HepG2 (cell line): ENCODE data around the gene SQOR. TPM values are rescaled to one million over a fixed set of nuclear protein-coding genes. Genes with fewer than 3 reads are reported as not detected.

ENCODE experiments used
- ATAC-seq: fragments of 200-7000 bp; cut with Tn5 transposase; 3 replicates; pipeline ENCODE4 v1.9.1; 2020; ENCODE audit warnings: mild to moderate bottlenecking, moderate library complexity
- BruUV-seq: library from RNA; stranded (reverse); fragments of 400-500 nt; replicated peaks from 2 replicates; lab custom pipeline; 2021; lab: Mats Ljungman, UMichigan
- CTCF ChIA-PET: fragments of 300-600 bp; formaldehyde crosslinking; extraction: SDS; loops from one replicate; lab custom pipeline; 2021; ENCODE audit warnings: low total read pairs, inconsistent platforms, low intra/inter-chr PET ratio; lab: Yijun Ruan, JAX
- POLR2A ChIA-PET: fragments of 350-600 bp; sonication (Branson Sonifier 250); formaldehyde crosslinking; loops from one replicate; lab custom pipeline; 2020; ENCODE audit warnings: antibody characterized with exemption, inconsistent platforms; lab: Yijun Ruan, JAX
- DNase-seq: peaks from one replicate; pipeline ENCODE4 v3.0.0-alpha.2; 2015; ENCODE audit warnings: low spot score
- FAIRE-seq: peaks from 3 replicates; lab custom pipeline; 2011; peaks lifted over from hg19 to GRCh38; lab: Jason Lieb, UNC
- H2AFZ ChIP-seq: one replicate; pipeline ENCODE4 v1.6.1; 2011; ENCODE audit warnings: low read length, inconsistent platforms
- H3K27ac ChIP-seq: fragments of 300-600 bp; 3 replicates; pipeline ENCODE4 v1.8.0; 2011; ENCODE audit warnings: mixed run types, mild to moderate bottlenecking, mixed read lengths, low read length, inconsistent platforms; ENCODE audit not compliant: insufficient read depth; ENCODE audit errors: extremely low read length
- H3K27me3 ChIP-seq, 2 experiments: fragments of 200-600 bp in 1 of 2; 2 replicates in 1 of 2; 3 replicates in 1 of 2; pipeline versions ENCODE4 v1.6.0 to v1.8.0; 2011; ENCODE audit warnings: low read length in 2 of 2, mild to moderate bottlenecking in 2 of 2, moderate library complexity in 2 of 2, inconsistent platforms in 1 of 2; ENCODE audit not compliant: insufficient read depth in 2 of 2, control insufficient read depth in 1 of 2
- H3K36me3 ChIP-seq, 2 experiments: fragments of 200-600 bp in 1 of 2; replicated peaks in 1 of 2; 2 replicates in 1 of 2; 3 replicates in 1 of 2; pipeline versions ENCODE4 v1.5.1 to v1.8.0; 2011; ENCODE audit warnings: low read length in 2 of 2, inconsistent platforms in 1 of 2; ENCODE audit not compliant: insufficient read depth in 2 of 2, control insufficient read depth in 1 of 2
- H3K4me1 ChIP-seq: 2 replicates; pipeline ENCODE4 v1.5.1; 2012; ENCODE audit warnings: low read length, inconsistent platforms; ENCODE audit not compliant: insufficient read depth
- H3K4me2 ChIP-seq: 2 replicates; pipeline ENCODE4 v1.6.0; 2011; ENCODE audit warnings: low read depth, low read length, inconsistent platforms
- H3K4me3 ChIP-seq, 3 experiments: fragments of 200-600 bp in 1 of 3; sonication (generic), shearing (Covaris generic) in 1 of 3; replicated peaks in 1 of 3; 2 replicates each; pipeline ENCODE4 v1.5.1; 2011 to 2016; ENCODE audit warnings: low read length in 3 of 3, inconsistent platforms in 2 of 3, low read depth in 2 of 3, mild to moderate bottlenecking in 2 of 3, control low read depth in 1 of 3, mixed read lengths in 1 of 3; ENCODE audit not compliant: insufficient read depth in 1 of 3
- H3K79me2 ChIP-seq: one replicate; pipeline ENCODE4 v1.6.1; 2011; ENCODE audit warnings: low read length, inconsistent platforms; ENCODE audit not compliant: insufficient read depth
- H3K9ac ChIP-seq: 2 replicates; pipeline ENCODE4 v1.6.0; 2011; ENCODE audit warnings: mild to moderate bottlenecking, low read depth, low read length, inconsistent platforms; ENCODE audit not compliant: insufficient read depth
- H3K9me3 ChIP-seq: 2 replicates; pipeline ENCODE4 v1.5.1; 2012; ENCODE audit warnings: mild to moderate bottlenecking, low read length
- H4K20me1 ChIP-seq: 2 replicates; pipeline ENCODE4 v1.6.0; 2011; ENCODE audit warnings: inconsistent platforms, mild to moderate bottlenecking, low read length, moderate library complexity; ENCODE audit not compliant: insufficient read depth
- ASH2L ChIP-seq: fragments of 300-600, 200-600 bp; sonication (generic); IDR thresholded peaks from 2 replicates; pipeline ENCODE4 v1.7.0; 2017; ENCODE audit warnings: low read depth, mild to moderate bottlenecking, moderate library complexity, mixed read lengths, low read length; ENCODE audit not compliant: insufficient read length
- CTCF ChIP-seq: sonication (generic); formaldehyde crosslinking; IDR thresholded peaks from 2 replicates; pipeline ENCODE4 v1.5.0; 2020; ENCODE audit warnings: mild to moderate bottlenecking, missing genetic modification reagents, moderate library complexity
- E2F2 ChIP-seq: sonication (generic); formaldehyde crosslinking; IDR thresholded peaks from 2 replicates; pipeline ENCODE4 v1.4.0; 2020; ENCODE audit warnings: missing genetic modification reagents, borderline replicate concordance
- ELF3 ChIP-seq: IDR thresholded peaks from 2 replicates; pipeline ENCODE4 v1.6.1; 2016; ENCODE audit warnings: missing genetic modification reagents, missing compliant biosample characterization
- FOXA1 ChIP-seq, 2 experiments: fragments of 450-650 bp in 1 of 2; sonication (generic) in 1 of 2; formaldehyde crosslinking in 1 of 2; IDR thresholded peaks; 2 replicates each; pipeline versions ENCODE4 v1.4.0 to v1.6.1; 2016 to 2020; ENCODE audit warnings: missing genetic modification reagents in 1 of 2
- HOXA3 ChIP-seq: sonication (generic); formaldehyde crosslinking; IDR thresholded peaks from 2 replicates; pipeline ENCODE4 v1.5.0; 2020; ENCODE audit warnings: missing genetic modification reagents
- SOX5 ChIP-seq: IDR thresholded peaks from 2 replicates; pipeline ENCODE4 v1.6.1; 2016; ENCODE audit warnings: borderline replicate concordance
- TFAP4 ChIP-seq: sonication (generic); IDR thresholded peaks from 2 replicates; pipeline ENCODE4 v1.6.1; 2016; ENCODE audit warnings: low read depth, borderline replicate concordance
- YEATS2 ChIP-seq: sonication (generic); formaldehyde crosslinking; IDR thresholded peaks from 2 replicates; pipeline ENCODE4 v1.4.0; 2020; ENCODE audit warnings: missing genetic modification reagents, borderline replicate concordance
- YY1 ChIP-seq: IDR thresholded peaks from 2 replicates; pipeline ENCODE4 v1.6.1; 2011; ENCODE audit warnings: low read length, low read depth, moderate library complexity, mild to moderate bottlenecking; ENCODE audit not compliant: insufficient read depth, insufficient replicate concordance
- ZBTB7B ChIP-seq: sonication (generic); formaldehyde crosslinking; IDR thresholded peaks from 2 replicates; pipeline ENCODE4 v1.4.0; 2020; ENCODE audit warnings: missing genetic modification reagents
- ZMYM2 ChIP-seq: sonication (generic); formaldehyde crosslinking; IDR thresholded peaks from 2 replicates; pipeline ENCODE4 v1.8.0; 2022; ENCODE audit warnings: mild to moderate bottlenecking, missing genetic modification reagents
- ZNF337 ChIP-seq: sonication (generic); formaldehyde crosslinking; IDR thresholded peaks from 2 replicates; pipeline ENCODE4 v1.5.1; 2020; ENCODE audit warnings: missing genetic modification reagents, low read depth, mild to moderate bottlenecking, borderline replicate concordance
- ZNF660 ChIP-seq: sonication (generic); formaldehyde crosslinking; IDR thresholded peaks from 2 replicates; pipeline ENCODE4 v1.5.1; 2020; ENCODE audit warnings: mild to moderate bottlenecking, low read depth, missing genetic modification reagents, borderline replicate concordance
- ZNF670 ChIP-seq: sonication (generic); formaldehyde crosslinking; IDR thresholded peaks from 2 replicates; pipeline ENCODE4 v1.8.0; 2022; ENCODE audit warnings: mild to moderate bottlenecking, missing genetic modification reagents, borderline replicate concordance
- ZNF776 ChIP-seq: sonication (generic); formaldehyde crosslinking; IDR thresholded peaks from 2 replicates; pipeline ENCODE4 v1.4.0; 2020; ENCODE audit warnings: mild to moderate bottlenecking, missing genetic modification reagents
- ZSCAN30 ChIP-seq: sonication (generic); formaldehyde crosslinking; IDR thresholded peaks from 2 replicates; pipeline ENCODE4 v1.5.0; 2020; ENCODE audit warnings: mild to moderate bottlenecking, missing genetic modification reagents
- WGBS: methylation state at CpG from one replicate; pipeline ENCODE4 v1.1.6; 2017; ENCODE audit warnings: low lambda C conversion rate; 5-methylcytosine and 5-hydroxymethylcytosine counted together
- in situ Hi-C: cut with HindIII; loops from 2 replicates; pipeline ENCODE4 v1.10.0; 2017; ENCODE audit warnings: low pct_unique_long_range_greater_than_20kb; ENCODE audit not compliant: extremely low pct_ligation_motif_present
- intact Hi-C: fragments of 100-400 bp; cut with micrococcal nuclease; formaldehyde crosslinking; loops from one replicate; pipeline ENCODE4 v1.10.0; 2022; ENCODE audit not compliant: unreplicated experiment
- polyA plus RNA-seq, 8 experiments: library from polyadenylated mRNA; depleted of rRNA in 3 of 8; stranded (reverse) in 7 of 8; unstranded in 1 of 8; fragments of >200 nt; fragmentation: Illumina TruSeq in 4 of 8; extraction: Trizol in 4 of 8; gene quantifications; 2 replicates each; pipeline versions ENCODE4 v1.2.1 to v1.2.3, GENCODE V29; 2011 to 2016; ENCODE audit warnings: low read depth in 4 of 8, missing spikeins in 1 of 8, mixed read lengths in 1 of 8; ENCODE audit not compliant: insufficient read depth in 1 of 8
- total RNA-seq, 5 experiments: library from RNA; depleted of rRNA; stranded (reverse); fragments of >200 nt; fragmentation: Illumina TruSeq; extraction: Trizol; gene quantifications; 2 replicates each; pipeline ENCODE4 v1.2.3, GENCODE V29; 2016; ENCODE audit warnings: low read depth in 1 of 5

The SQOR gene
- total and polyA plus RNA-seq, 2 of the 13 experiments (the other 11 are each of a cell fraction or from before 2014, with no cell fraction given): 19.3 to 19.4 TPM

DNA sequence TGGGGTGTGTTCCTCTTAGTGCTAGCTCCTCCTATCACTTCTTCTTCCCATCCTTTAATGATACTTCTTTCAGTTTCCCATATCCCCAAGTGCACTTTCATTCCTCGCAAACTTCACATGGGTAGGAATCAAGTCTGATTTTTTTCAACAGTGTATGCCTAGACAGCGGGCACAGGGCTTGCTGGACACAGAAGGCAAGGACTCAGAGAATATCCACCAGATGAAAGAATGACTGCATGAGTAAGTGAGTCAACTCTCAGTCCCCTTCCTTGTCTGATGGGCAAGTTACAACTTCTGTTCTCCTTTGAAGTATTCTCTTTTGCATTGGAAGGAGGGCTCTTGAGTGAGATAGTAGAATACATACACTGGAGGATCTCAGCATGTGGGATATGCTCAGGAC, 3.1 kb upstream of the SQOR start (continued):
- no peak for TF ChIP-seq E2F2 (CRISPR knock-in tag)

- Histone ChIP-seq H3K36me3 (no peaks in the 10 kb centered on the region), H3K27ac (peak overlapping the region; percentile 61), H3K4me3 (peak overlapping the region; percentile 72 to 90 (median 89)), H3K9me3 (no peaks in the 10 kb centered on the region), H3K27me3 (no peaks in the 10 kb centered on the region; a peak in 1 of 5 replicates), H3K9ac (peak overlapping the region; percentile 70), H2AFZ (peak overlapping the region; percentile 31), H4K20me1 (no peaks in the 10 kb centered on the region), H3K79me2 (no peaks in the 10 kb centered on the region), H3K4me1 (peaks cover 33% of the 10 kb centered on the region), H3K4me2 (peak overlapping the region; percentile 80)
- no TSS peak for BruUV-seq
- FAIRE-seq (no peak), ATAC-seq (peak; percentile 84), DNase-seq (peak; percentile 41)
- POLR2A ChIA-PET: interaction anchor here (2.4 kb wide), 1 partner anchor 48 kb away, joined by 14 read pairs; the partner anchor contains the start of gene BLOC1S6
- in situ Hi-C loops: no loop called here
- WGBS: 0% methylated on average over 6 of the region's 29 CpGs
- intact Hi-C loops: loop anchor here (5.0 to 10.0 kb wide), 2 partner anchors 50 to 162 kb away; partner anchors contain the start of gene BLOC1S6
- CTCF ChIA-PET: interaction anchor here (0.9 kb wide), 1 partner anchor 71 kb away, joined by 3 read pairs; no protein-coding TSS in a partner anchor
- TF ChIP-seq TFAP4 (0 out of 2 replicates have a peak, but pooled peaks have one; percentile 22), ASH2L (peak; percentile 54), ZNF337 (peak; percentile 55; the same call in 1 of the 2 replicates), ZMYM2 (CRISPR knock-in tag) (peak; percentile 61; the same call in 1 of the 2 replicates), HOXA3 (CRISPR knock-in tag) (peak; percentile 20; the same call in 1 of the 2 replicates), ELF3 (0 out of 2 replicates have a peak, but pooled peaks have one; percentile 1), ZNF776 (0 out of 2 replicates have a peak, but pooled peaks have one; percentile 41), FOXA1 (IDR thresholded peaks at IDR 0.05) (no peak), FOXA1 (CRISPR knock-in tag; IDR thresholded peaks at IDR 0.05) (peak; percentile 50), CTCF (peak; percentile 82), ZBTB7B (CRISPR knock-in tag) (peak; percentile 21), ZNF670 (CRISPR knock-in tag) (peak; percentile 30; the same call in 1 of the 2 replicates), ZNF660 (CRISPR knock-in tag) (no peak), YEATS2 (CRISPR knock-in tag) (0 out of 2 replicates have a peak, but pooled peaks have one; percentile 11), SOX5 (CRISPR knock-in tag) (no peak), ZSCAN30 (CRISPR knock-in tag) (no peak), YY1 (no peak)
These were observed 386 bp downstream of the SQOR start for GRCh38 chr15:45635191-45635638.
